ENCODE results near the gene GHR. TPM values are rescaled to one million over a fixed set of nuclear protein-coding genes. Genes with fewer than 3 reads are reported as not detected.

GHR gene
- polyA plus RNA-seq, 1 donor from 2014 or later = 0.31 TPM

- Histone ChIP-seq H3K27ac (ENCODE audit: low read length) (no peak overlapping the region), H3K79me2 (replicated peaks; ENCODE audit: insufficient read depth, low read length) (no peaks in the 10 kb centered on the region), H2AFZ (ENCODE audit: low read depth, low read length) (no peak overlapping the region), H3K27me3 (ENCODE audit: insufficient read depth, low read depth, low read length) (no peaks in the 10 kb centered on the region), H4K20me1 (ENCODE audit: insufficient read depth) (no peaks in the 10 kb centered on the region), H3K9ac (ENCODE audit: low read length) (no peak overlapping the region), H3K4me2 (ENCODE audit: low read length) (no peak overlapping the region), H3K9me3 (ENCODE audit: low read length) (no peaks in the 10 kb centered on the region), H3K4me3 (ENCODE audit: low read length) (no peak overlapping the region), H3K9me2 (ENCODE audit: insufficient read depth, low read length) (no peaks in the 10 kb centered on the region), H3F3A (ENCODE audit: insufficient read depth, low read length, poor library complexity, severe bottlenecking) (no peaks in the 10 kb centered on the region), H3K36me3 (ENCODE audit: insufficient read depth, low read length) (no peaks in the 10 kb centered on the region)
- no peak for TF ChIP-seq EP300 (conservative IDR thresholded peaks at IDR 0.05; ENCODE audit: poor library complexity, severe bottlenecking)
- no peak for TF ChIP-seq RAD21 (conservative IDR thresholded peaks at IDR 0.05)
- no peak for TF ChIP-seq TAF1 (IDR thresholded peaks at IDR 0.05; ENCODE audit: low read depth)
- no peak for TF ChIP-seq SMC3 (conservative IDR thresholded peaks at IDR 0.05; ENCODE audit: poor library complexity)
- TF ChIP-seq CTCF (IDR thresholded peaks at IDR 0.05; ENCODE audit: poor library complexity, severe bottlenecking) = no peak
These were observed 252.4 kb downstream of the GHR start for GRCh38 chr5:42675602-42676001.

DNA sequence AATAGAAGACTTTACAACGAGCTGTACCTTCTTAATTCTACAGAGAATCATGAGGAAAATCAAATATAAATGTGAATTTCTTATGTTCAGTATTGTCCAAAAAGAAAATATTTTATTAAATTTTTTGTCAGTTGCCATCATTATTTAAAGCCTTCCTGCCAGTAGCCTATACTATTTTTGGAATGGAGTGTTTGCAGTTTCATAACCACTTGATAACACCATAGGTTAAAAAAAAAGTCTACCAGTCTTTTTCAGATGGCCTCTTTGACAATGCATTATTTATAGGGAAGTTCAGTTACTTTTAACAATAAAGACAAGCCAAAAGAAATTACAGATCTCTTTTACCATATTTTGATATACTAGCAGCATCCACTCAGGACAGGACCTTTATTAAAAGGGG lies 253.1 kb downstream of the GHR start:
- Histone ChIP-seq H3K79me2 (replicated peaks; ENCODE audit: insufficient read depth, low read length) (no peaks in the 10 kb centered on the region), H3K9me2 (ENCODE audit: insufficient read depth, low read length) (no peaks in the 10 kb centered on the region), H3K27me3 (ENCODE audit: insufficient read depth, low read depth, low read length) (no peaks in the 10 kb centered on the region), H3K9me3 (ENCODE audit: low read length) (no peaks in the 10 kb centered on the region), H3K27ac (ENCODE audit: low read length) (no peak overlapping the region), H3K9ac (ENCODE audit: low read length) (no peak overlapping the region), H3K36me3 (ENCODE audit: insufficient read depth, low read length) (no peaks in the 10 kb centered on the region), H3F3A (ENCODE audit: insufficient read depth, low read length, poor library complexity, severe bottlenecking) (no peaks in the 10 kb centered on the region), H3K4me3 (ENCODE audit: low read length) (no peak overlapping the region), H3K4me2 (ENCODE audit: low read length) (no peak overlapping the region), H4K20me1 (ENCODE audit: insufficient read depth) (no peaks in the 10 kb centered on the region), H2AFZ (ENCODE audit: low read depth, low read length) (no peak overlapping the region)
- TF ChIP-seq RAD21 (conservative IDR thresholded peaks at IDR 0.05) = no peak
- TF ChIP-seq EZH2 (IDR thresholded peaks at IDR 0.05; ENCODE audit: borderline replicate concordance, insufficient read depth, low read length, poor library complexity, severe bottlenecking) = no peak
- no peak for TF ChIP-seq POLR2AphosphoS5 (IDR thresholded peaks at IDR 0.05)
- no peak for TF ChIP-seq EP300 (conservative IDR thresholded peaks at IDR 0.05; ENCODE audit: poor library complexity, severe bottlenecking)
- no peak for TF ChIP-seq MXI1 (conservative IDR thresholded peaks at IDR 0.05; ENCODE audit: poor library complexity, severe bottlenecking)
- TF ChIP-seq SMC3 (conservative IDR thresholded peaks at IDR 0.05; ENCODE audit: poor library complexity) = no peak
- TF ChIP-seq REST (IDR thresholded peaks at IDR 0.05; ENCODE audit: borderline replicate concordance) = no peak
- no peak for TF ChIP-seq TAF1 (IDR thresholded peaks at IDR 0.05; ENCODE audit: low read depth)
- no peak for TF ChIP-seq CTCF (IDR thresholded peaks at IDR 0.05; ENCODE audit: poor library complexity, severe bottlenecking)

Data from neural cell (in vitro differentiated cells).